Measurements from ENCODE around the gene SAP30BP.

- TF ChIP-seq CTCF (IDR thresholded peaks at IDR 0.05) (no peak), POLR2A (IDR thresholded peaks at IDR 0.05) (no peak)
These were observed 18.4 kb downstream of the SAP30BP start for GRCh38 chr17:75685499-75685898.

All from esophagus squamous epithelium (tissue), 4 donors.